Lung (tissue), 12 donors: ENCODE data around the gene ZKSCAN5. TPM values are rescaled to one million over a fixed set of nuclear protein-coding genes. Genes with fewer than 3 reads are reported as not detected.

ENCODE experiments used
- ATAC-seq: fragments of 200-7000 bp; cut with Tn5 transposase; one replicate; pipeline ENCODE4 v1.9.1; 2020; ENCODE audit warnings: moderate number of reproducible peaks; ENCODE audit not compliant: insufficient read depth, low FRiP score
- DNase-seq, 3 donors: peaks; one replicate each; pipeline ENCODE4 v3.0.0-alpha.2; 2013 to 2017
- H3K27ac ChIP-seq, 2 donors: one replicate each; pipeline ENCODE4 v1.5.1; 2013; ENCODE audit warnings: mild to moderate bottlenecking in 2 of 2, moderate library complexity in 2 of 2, control low read depth in 1 of 2, inconsistent platforms in 1 of 2, low read depth in 1 of 2, low read length in 1 of 2
- H3K27me3 ChIP-seq, 3 donors: one replicate each; pipeline ENCODE4 v1.5.1; 2013; ENCODE audit warnings: low read length in 2 of 3; ENCODE audit not compliant: control insufficient read depth in 3 of 3, insufficient read depth in 3 of 3
- H3K36me3 ChIP-seq, 4 donors: one replicate each; pipeline ENCODE4 v1.5.1; 2013; ENCODE audit warnings: low read length in 4 of 4, mild to moderate bottlenecking in 1 of 4, moderate library complexity in 1 of 4; ENCODE audit not compliant: control insufficient read depth in 4 of 4, insufficient read depth in 4 of 4
- H3K4me1 ChIP-seq, 5 donors: one replicate each; pipeline ENCODE4 v1.5.1; 2013; ENCODE audit warnings: low read length in 5 of 5, mild to moderate bottlenecking in 2 of 5, moderate library complexity in 1 of 5; ENCODE audit not compliant: control insufficient read depth in 5 of 5, insufficient read depth in 5 of 5
- H3K4me3 ChIP-seq: one replicate; pipeline ENCODE4 v1.5.1; 2013; ENCODE audit warnings: mild to moderate bottlenecking, control low read depth, moderate library complexity
- H3K9ac ChIP-seq, 2 donors: one replicate each; pipeline ENCODE4 v1.5.1; 2013; ENCODE audit warnings: low read length in 2 of 2, control low read depth in 1 of 2; ENCODE audit not compliant: insufficient read depth in 1 of 2
- H3K9me3 ChIP-seq, 4 donors: one replicate each; pipeline ENCODE4 v1.5.1; 2013; ENCODE audit warnings: low read length in 3 of 4, mild to moderate bottlenecking in 1 of 4, moderate library complexity in 1 of 4; ENCODE audit not compliant: control insufficient read depth in 4 of 4, insufficient read depth in 3 of 4
- WGBS, 2 donors: extraction: QIAGEN DNeasy Blood & Tissue Kit; methylation state at CpG; one replicate each; pipeline ENCODE4 v1.1.7; 2013; 5-methylcytosine and 5-hydroxymethylcytosine counted together
- polyA plus RNA-seq, 2 donors: library from polyadenylated mRNA; stranded (reverse); fragments of 200-250 nt; gene quantifications; one replicate each; pipeline ENCODE4 v1.2.1, GENCODE V29; 2013
- total RNA-seq, 2 donors: library from RNA; depleted of rRNA in 1 of 2; stranded (reverse); fragments of >200 nt in 1 of 2; gene quantifications; one replicate each; pipeline ENCODE4 v1.2.1, GENCODE V29; 2014 to 2021
- TF ChIP-seq, protein P1 (sequence below): IDR thresholded peaks from 2 replicates; pipeline ENCODE4 v1.5.1; 2012; ENCODE audit warnings: mild to moderate bottlenecking; ENCODE audit errors: control extremely low read depth, extremely low read depth
- donor health status: control.
- donor health status: control.
- donor health status: Bipolar disorder and iron deficiency.
- donor health status: healthy.
- donor health status: DM: yes; HTN: yes; CAD: no.

ZKSCAN5 gene
- total and polyA plus RNA-seq, 4 donors: 3.1 to 9.7 (median 6.2) TPM

- WGBS, 2 donors: 0% methylated on average over 61 to 73 of the region's 73 CpGs
- Histone ChIP-seq H3K36me3 (peaks cover 15 to 28% (median 24%) of the 10 kb centered on the region in 4 donors), H3K9me3 (no peaks in the 10 kb centered on the region), H3K27me3 (no peaks in the 10 kb centered on the region), H3K4me1 (peaks cover 0 to 18% (median 10%) of the 10 kb centered on the region in 5 donors), H3K27ac (peak within 1 kb of the TSS; percentile 94), H3K9ac (peak within 1 kb of the TSS; percentile 78 to 95), H3K4me3 (peak within 1 kb of the TSS; percentile 57)
- DNase-seq (peak; percentile 95), ATAC-seq (peak; percentile 95)
- TF ChIP-seq, protein P1, sequence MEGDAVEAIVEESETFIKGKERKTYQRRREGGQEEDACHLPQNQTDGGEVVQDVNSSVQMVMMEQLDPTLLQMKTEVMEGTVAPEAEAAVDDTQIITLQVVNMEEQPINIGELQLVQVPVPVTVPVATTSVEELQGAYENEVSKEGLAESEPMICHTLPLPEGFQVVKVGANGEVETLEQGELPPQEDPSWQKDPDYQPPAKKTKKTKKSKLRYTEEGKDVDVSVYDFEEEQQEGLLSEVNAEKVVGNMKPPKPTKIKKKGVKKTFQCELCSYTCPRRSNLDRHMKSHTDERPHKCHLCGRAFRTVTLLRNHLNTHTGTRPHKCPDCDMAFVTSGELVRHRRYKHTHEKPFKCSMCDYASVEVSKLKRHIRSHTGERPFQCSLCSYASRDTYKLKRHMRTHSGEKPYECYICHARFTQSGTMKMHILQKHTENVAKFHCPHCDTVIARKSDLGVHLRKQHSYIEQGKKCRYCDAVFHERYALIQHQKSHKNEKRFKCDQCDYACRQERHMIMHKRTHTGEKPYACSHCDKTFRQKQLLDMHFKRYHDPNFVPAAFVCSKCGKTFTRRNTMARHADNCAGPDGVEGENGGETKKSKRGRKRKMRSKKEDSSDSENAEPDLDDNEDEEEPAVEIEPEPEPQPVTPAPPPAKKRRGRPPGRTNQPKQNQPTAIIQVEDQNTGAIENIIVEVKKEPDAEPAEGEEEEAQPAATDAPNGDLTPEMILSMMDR: no peak
Observed at GRCh38 chr7:99558306-99559174, 54.1 kb downstream of the ZKSCAN5 start, which contains the start of gene ZNF655. Gene ZNF655, plus strand, starts transcription at chr7:99558642. Its CDS starts 1,918 bp downstream, at chr7:99560560.

DNA sequence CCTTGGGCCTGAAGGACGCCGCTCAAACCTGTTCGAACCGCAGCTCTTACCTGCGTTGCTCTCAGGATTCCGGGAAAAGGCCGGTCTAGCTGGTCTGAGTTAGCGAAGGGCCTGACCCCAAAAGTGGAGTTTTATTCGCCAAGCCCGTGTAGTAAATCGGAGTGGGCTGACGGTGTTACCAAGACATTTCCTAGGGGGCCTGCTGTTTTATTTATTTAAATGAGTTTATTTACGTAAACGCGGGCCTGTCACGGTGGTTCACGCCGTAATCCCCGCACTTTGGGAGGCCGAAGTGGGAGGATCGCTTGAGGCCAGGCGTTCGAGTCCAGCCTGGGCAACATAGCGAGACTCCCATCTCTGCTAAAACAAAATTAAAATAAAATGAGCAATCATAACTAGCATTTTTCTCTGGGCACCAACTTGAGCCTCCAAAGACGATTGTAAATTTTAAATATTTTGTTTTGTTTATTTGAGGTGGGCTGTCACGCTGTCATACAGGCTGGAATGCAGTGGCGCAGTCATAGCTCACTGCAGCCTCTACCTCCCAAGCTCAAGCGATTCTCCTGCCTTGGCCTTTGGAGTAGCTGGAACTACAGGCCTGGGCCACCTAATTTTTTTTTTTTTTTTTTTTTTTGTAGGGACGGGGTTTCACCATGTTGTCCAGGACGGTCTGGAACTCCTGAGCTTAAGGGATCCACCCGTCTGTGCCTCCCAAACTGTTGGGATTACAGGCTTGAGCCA, 54.9 kb downstream of the ZKSCAN5 start:
- DNase-seq: peak in 1 of 3 donors; percentile 46
- H3K27ac ChIP-seq: peak overlapping the region; percentile 94
- TF ChIP-seq, protein P1: no peak
- no peaks in the 10 kb centered on the region for H3K27me3 ChIP-seq
- H3K9me3 ChIP-seq: no peaks in the 10 kb centered on the region
- peak overlapping the region; percentile 57 for H3K4me3 ChIP-seq
- peaks cover 23 to 34% (median 30%) of the 10 kb centered on the region in 4 donors for H3K36me3 ChIP-seq
- H3K9ac ChIP-seq: peak overlapping the region; percentile 76 to 78
- peaks cover 0 to 18% (median 10%) of the 10 kb centered on the region in 5 donors for H3K4me1 ChIP-seq
- WGBS, 2 donors: 23 to 32% methylated on average over 31 of the region's 31 CpGs
- ATAC-seq: peak; percentile 9

- no peak overlapping the region for H3K27ac ChIP-seq
- DNase-seq (no peak), ATAC-seq (no peak)
- TF ChIP-seq, protein P1: no peak
- no peak overlapping the region for H3K4me3 ChIP-seq
- peaks cover 0 to 18% (median 10%) of the 10 kb centered on the region in 5 donors for H3K4me1 ChIP-seq
- no peak overlapping the region for H3K9ac ChIP-seq
- WGBS, 2 donors: 94 to 97% methylated on average over 7 of the region's 7 CpGs
- peaks cover 25 to 44% (median 34%) of the 10 kb centered on the region in 4 donors for H3K36me3 ChIP-seq
- no peaks in the 10 kb centered on the region for H3K9me3 ChIP-seq
- no peaks in the 10 kb centered on the region for H3K27me3 ChIP-seq
Observed at GRCh38 chr7:99560834-99561736, 56.6 kb downstream of the ZKSCAN5 start.
